Dedifferentiated amniotic fluid mesenchymal stem cell (primary cell): ENCODE measurements around the gene CUX1.
A peak's percentile ranks its signal among the peaks of the same experiment; 100 is the strongest.
"Not testable (repeated sequence)": the region's sequence is repeated elsewhere in the genome, so short reads cannot be mapped to it uniquely, and the experiment has no call there.

Experiments used
- DNase-seq: peaks from one replicate; pipeline ENCODE4 v3.0.0-alpha.2; 2016; ENCODE audit errors: extremely low spot score

Gene CUX1

DNA sequence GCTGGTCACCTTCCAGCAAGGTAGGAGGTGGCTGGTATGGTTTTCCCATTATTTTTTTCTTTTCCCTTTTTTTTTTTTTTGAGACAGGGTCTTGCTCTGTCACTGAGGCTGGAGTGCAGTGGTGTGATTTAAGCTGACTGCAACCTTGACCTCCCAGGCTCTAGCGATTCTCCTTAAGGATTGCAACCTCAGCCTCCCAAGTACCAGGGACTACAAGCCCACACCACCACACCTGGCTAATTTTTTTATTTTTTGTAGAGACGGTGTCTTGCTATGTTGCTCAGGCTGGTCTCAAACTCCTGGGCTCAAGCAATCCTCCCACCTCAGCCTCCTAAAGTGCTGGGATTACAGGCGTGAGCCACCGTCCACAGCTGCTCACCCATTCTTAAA lies 24.7 kb upstream of the CUX1 start:
- DNase-seq = not testable (repeated sequence)

DNA sequence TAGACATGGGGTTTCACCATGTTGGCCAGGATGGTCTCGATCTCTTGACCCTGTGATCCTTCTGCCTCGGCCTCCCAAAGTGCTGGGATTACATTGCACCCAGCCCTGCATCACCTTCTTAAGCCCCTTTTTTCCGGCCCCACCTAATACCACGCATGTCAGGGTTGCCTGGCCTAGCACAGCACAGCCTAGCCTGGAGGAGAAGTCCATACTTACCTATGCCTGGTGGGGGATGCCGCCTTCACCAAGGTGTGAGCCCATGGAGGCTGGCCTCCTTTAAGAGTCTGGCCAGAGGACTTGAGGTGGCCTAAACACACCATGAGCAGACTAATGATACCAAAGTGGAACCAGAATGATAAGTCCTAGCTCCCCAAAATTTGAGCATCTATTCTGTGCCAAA lies 22.0 kb upstream of the CUX1 start:
- no peak for DNase-seq

DNA sequence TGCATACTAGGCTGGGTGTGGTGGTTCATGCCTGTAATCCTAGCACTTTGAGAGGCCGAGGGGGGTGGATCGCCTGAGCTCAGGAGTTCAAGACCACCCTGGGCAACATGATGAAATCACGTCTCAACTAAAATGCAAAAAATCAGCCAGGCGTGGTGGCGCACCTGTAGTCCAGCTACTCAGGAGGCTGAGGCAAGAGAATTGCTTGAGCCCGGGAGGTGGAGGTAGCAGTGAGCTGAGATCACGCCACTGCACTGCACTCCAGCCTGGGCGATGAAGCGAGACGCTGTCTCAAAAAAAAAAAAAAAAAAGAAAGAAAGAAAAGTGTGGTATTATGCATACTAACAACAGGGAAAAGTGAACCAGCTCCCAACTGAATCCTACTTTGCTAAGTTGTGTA lies 19.3 kb upstream of the CUX1 start:
- not testable (repeated sequence) for DNase-seq

DNA sequence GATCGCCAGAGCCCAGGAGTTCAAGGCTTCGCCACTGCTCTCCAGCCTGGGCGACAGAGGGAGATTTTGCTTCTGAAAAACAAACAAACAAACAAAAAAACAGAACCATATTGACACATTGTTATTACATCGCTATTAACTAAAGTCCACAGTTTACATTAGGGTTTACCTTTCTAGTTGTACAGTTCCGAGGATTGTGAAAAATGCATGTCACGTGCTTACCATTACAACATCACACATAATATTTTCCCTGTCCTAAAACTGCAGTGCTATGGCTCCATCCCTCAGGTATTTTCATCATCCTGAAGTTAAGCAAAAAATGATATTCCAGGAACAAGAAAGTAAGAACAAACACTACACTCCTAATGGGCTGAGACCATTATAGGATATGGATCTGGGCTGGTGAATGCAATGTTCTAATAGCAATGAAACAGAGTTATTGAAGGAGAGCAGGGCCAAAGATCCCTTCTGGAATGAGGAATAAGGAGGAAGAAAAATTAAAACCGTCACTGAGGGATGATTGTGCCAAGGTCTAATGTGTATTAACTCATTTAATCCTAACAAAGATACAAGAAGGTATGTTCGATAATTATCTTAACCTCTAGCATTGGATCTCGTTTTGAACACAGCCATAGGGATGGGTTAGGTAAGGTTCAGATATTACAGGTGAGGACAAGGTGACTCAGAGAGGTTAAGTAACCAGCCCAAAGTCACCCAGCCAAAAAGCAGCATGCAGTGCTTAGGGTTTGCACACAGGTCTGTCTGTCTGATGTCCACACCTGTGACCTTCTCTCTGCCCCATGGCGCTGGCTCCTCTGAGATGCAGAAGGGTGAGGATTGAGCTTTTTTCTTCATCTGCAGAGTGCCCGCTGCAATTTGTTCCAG lies 14.0 kb upstream of the CUX1 start:
- DNase-seq = no peak

DNA sequence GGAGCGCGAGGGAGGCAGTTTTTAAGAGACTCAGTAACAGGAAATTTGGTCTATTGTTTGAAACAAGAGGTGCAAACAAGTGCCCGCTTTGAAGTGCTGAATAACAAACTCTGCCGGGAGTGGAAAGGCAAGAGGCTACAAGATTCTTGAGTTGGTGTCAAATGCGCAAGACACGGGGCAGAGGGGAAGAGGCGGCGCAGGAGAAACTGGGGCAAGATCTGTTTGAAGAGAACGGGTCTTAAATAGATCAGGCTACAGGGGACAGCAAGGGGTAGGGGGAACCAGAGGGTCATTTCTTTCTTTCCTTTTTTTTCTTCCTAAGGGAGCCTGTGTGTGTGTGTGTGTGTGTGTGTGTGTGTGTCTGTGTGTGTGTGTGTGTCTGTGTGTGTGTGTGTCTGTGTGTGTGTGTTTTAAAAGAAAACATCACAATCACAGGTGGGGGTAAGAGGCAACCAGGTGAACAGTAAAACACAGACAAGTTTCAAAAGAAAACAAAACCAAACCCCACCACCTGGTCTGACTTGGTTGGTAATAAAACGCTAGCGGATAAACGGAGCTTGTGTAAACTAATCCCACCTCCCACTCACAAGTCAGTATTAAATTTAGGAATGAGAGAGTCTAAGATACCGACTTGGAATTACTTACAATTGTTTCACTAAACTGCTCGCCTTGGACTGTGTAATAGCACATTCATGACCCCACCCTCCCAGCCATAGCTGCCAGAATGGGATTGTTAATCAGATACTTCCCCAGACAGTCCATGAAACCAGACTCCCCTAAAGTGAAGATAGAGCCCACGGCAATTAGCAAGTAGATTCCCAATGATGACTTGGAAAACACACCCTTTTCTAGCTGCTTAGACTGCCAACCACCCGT lies 13.1 kb upstream of the CUX1 start:
- no peak for DNase-seq

DNA sequence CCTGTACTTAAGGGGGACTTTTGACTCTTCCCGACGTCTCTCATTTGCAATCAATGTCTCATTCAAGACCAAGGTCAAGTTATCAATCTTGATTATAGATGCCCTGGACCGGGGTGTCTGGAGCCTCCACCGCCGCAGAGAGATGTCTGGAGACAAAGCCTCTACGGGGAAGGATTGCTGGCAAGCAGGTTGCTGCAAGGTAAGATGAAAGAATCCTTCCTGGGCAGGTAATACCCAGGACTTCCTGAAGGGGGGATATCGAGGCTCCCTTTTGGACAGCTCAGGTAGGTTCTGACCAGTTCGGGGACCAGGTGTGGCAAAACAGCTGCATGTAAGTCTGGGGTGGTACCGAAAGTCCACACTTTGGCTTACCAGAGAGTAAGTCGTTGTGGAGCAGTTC lies 12.5 kb upstream of the CUX1 start:
- DNase-seq = no peak

DNA sequence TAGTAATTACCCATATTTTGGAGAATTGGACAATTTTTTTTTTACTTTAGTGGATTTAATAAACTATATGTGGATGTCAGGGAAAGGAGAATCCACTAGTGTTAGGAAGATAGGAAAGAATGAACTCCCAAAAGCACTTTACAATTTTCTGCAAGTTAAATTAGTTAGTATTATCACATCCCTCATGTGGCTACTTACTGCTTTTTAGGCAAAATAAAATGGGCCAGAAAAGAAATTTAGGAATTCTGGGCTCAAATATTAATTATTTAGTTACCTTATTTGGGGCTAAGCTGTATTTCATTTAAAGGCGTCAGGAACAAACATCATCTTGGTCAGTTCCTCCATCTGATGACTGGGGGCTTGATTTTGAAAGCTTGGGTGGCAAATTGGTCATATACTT lies 4.8 kb upstream of the CUX1 start:
- DNase-seq = no peak

DNA sequence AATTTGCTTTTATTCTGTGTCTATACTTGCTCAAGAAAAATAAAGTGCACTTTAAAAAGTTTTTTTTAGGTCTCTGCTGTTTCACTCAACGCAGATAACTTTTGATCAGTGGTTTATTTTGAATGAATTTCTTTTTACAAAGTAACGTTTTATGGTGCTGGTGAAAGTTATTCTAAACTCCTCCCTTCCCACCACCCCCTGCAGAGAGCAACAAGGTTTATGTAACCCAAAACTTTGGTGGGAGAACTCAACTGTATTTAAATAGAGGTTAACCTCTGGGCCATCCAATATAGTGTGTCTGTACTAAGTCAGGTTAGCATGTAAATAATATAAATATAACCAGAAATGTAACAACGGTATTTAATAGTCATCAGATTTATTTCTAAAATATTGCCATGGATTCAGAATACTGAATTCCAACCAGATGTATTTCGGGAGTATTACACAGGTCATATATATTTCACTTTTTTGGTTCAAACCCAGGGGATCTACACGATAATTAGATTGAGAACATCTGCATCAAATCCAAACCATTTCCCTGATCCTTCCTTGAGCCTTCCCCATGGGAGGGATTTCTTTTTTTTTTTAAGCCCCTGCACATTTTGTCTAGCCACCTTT lies 3.9 kb upstream of the CUX1 start:
- DNase-seq = no peak

DNA sequence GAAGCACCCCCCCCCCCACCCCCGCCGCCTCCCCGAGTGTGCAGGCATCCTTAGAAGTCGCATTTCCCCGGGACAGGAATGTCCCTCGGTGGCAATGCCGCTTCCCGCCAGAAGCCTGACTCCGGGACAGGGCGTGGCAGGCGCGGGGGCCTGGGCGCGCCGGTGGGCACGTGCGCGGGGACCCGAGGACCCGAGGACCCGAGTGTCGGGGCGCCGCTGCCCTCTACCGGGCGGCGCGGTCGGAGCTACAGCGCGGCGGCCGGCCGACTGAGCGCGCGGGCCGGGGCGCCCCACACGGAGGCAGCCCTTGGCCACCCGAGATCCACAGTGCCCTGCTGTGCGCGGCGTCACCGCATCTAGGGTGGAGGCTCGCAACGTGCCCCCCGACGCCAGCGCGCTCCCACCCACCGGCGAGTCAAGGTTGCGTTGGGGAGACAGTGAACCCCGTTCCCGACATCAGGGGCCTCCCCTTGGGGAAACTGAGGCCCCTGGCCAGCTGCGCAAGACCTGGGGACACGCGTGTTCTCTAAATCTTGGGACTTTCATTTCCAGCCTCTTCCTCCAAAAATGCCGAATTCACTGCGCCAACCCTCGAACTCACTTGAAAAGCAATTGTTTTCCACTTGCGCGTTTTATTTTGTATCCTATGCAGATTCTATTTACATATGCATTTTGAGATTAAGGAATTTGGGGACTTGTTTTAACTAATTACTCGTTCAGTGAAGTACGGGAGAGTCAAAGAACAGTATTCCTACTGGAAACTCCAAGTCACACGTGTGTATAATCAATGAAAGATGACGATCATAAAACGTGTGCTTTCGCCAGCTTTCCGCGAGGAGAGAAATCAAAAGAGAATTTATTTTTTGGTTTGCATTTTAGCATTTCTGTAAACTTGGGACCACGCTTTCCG lies 3.1 kb upstream of the CUX1 start:
- peak; percentile 38 for DNase-seq

DNA sequence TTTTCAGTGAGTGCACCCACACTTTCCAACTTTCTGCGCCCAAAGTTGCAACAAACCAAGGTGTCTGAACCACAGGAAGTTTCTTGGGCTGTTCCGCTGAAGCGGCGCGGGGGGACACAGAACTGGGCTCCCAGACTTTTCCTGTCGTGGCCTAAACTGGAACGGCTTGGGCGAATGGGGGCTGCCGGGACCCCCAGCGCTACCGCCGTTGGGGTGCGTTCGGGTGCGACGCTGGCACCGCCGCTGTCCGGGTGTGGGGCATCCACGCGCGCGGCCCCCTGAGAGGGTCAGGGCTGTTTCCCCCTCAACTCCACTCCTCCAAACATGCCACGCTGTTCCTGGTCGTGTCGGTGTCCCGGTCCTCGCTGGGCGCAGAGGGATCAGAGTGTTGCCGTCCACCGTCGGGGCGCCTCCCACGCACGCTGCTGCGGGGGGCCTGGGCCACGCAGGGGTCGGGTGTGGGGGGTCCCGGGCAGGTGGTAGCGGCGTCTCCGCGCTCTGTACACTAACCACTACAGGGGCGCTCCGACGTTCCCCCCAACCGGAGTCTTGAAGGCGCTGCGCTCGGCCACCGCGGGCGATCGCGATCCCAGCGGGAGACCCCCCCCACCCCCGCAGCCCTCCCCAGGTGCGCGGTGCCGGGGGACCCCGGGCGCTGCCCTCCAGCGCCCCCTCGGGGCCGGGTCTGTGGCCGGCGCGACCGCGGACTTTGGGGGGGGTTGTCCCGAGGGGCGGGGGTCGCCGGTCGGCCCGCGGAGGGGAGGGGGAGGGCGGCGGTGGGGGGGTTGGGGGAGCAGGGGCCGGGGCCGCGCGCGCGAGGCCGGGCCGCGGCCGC lies 2.2 kb upstream of the CUX1 start:
- no peak for DNase-seq

DNA sequence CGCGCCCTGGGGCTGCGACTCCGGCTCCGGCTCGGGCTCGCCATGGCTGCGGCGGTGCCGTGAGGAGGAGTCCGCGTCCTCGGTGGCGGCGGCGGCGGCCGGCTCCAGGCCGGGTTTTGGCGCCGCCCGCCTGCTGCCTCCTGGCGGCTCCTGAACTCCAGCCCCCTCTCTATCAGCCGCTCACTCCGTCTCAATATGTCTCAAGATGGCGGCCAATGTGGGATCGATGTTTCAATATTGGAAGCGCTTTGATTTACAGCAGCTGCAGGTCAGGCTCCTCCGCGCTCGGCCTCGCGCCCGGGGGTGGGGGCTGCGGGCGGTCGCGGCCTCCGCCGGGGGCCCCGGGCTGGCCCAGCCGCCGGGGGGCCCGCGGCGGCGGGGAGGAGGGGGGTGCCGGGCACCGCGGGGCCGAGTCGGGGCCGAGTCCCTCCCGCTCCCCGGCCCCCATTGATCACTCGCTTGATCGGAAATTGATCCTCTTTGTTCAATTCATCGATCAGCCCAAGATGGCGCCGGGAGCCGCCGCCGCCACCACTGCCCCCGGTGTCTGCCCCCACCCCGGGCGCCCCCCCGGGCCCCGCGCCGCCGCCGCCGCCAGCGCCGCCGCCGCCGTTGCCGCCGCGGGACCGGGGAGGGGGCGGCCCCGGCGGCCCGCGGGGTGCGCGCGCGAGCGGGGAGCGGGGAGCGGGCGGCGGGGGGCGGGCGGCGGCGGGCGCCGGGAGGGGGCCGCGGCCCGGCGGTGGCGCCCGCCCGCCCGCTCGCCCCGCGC lies 1.4 kb upstream of the CUX1 start:
- peak; percentile 69 for DNase-seq

DNA sequence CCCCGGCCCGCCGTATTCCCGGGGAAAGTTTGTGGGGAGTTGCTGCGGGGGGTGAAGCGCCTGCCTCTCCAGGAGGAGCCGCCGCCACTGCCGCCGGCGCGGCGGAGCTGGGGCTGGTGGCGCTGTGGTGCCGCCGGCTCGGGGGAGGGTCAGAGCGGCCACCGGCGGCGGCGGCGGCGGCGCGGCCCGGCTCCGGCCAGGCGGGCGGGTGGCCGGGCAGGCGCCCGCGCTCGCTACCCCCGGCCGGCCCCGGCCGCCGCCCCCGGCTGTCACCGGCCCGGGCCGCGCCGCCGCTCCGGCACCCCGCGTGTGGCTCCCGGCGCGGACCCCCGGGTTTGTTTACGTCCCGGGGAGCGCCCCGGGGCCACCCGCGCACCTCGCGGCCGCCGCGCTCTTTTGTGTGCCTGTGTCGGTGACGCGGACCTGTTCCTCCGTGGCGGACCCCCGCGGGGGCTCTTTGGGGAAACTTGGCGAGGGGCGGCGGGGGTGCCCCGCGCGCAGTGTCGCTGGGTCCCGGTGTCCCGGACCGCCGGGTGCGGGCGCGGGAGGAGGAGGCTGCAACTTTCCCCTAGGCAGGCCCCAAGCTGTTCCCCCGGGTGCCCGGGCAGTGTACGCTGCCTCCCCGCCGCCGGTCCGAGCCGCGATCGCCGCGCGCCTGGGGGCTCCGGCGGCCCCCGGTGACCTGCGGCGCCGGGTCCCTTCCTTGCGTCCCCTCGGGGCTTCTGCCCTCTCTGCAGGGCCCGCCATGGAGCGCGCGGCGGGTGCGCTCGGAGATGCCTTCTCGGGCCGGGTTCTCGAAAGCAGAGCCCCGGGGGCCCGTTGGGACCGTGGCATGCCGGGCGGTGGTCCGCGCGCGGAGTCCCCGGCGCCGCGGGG lies 593 bp upstream of the CUX1 start:
- DNase-seq = no peak

DNA sequence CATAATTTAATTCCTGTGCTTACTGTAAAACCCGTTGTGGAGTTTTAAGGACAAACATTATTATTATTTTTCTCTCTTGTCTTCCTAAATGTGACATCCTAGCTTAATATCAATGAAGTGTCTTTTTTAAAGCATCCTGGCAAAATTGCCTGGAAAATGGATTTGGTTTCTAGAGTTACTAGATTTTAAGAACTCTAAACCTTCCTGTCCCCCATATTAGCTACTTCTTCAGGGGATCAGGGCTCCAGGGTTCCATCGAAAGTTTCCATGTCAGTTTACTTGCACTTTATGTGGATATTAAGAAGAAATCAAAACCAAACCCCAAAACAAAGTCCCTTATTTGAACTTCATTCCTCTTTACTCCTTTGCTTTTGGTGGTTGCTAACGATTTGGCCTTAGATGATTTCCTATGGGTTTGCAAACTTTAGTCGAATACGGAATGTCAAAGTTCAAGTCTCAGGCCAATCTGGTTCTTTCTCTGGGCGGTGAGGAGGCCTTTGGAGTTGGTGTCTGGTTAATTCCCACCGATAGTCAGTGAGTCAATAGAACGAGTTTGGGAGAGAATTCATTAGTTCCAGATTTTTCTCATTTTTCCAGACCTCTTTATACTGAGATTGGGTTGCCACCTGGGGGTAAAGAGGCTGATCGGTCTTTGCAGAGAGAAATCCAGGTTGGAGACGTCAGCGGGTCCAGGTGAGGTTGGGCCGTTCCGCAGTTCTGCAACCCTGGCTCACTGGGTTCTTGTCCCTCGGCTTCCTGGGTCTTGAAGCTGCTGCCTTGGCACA lies 1.1 kb downstream of the CUX1 start:
- no peak for DNase-seq

DNA sequence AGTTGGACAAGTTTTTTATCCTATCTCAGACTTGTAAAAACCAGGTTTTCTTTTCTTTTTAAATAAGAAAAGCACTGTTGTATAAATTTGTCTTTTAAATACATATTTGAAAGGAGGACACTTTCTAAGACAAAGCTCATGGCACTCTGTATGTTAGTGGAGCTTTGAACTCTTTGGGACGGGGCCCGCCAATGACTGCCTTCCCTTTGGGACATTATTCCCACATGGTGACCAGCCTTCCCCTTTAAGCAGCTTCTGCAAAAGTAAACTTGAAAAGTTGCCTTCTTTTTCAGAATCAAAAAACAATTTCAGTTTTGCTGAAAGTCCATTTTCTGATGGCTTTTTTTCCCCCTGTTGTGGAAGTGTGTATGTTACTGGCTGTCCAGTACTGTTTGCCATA lies 1.8 kb downstream of the CUX1 start:
- no peak for DNase-seq

DNA sequence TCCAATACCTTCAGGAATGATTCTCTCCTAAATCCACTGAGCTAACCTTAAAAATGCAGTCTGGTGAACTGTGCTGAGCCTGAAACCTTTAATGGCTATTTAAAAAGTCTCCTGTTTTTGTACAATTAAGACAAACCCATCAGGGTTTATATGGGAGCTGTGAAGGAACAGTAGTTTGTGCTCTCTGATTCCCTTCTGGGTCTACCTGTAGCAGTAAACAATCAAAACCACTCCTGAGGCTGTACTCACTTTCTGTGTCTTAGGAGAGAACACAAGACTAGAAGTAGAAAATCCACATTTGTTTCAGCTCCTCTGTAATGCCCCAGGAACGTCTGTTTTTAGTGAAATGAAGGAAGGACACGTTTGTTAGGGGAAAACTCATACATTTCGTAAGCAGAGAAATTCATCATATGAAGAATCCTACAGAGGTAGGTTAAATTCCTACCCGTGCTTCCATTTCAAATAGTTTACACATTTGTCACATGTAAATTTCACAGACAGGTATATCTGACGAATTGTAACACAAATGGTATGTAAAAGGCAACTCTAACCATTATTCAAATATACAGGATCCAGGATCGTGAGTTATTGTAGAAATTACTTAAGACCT lies 2.6 kb downstream of the CUX1 start:
- DNase-seq = no peak

DNA sequence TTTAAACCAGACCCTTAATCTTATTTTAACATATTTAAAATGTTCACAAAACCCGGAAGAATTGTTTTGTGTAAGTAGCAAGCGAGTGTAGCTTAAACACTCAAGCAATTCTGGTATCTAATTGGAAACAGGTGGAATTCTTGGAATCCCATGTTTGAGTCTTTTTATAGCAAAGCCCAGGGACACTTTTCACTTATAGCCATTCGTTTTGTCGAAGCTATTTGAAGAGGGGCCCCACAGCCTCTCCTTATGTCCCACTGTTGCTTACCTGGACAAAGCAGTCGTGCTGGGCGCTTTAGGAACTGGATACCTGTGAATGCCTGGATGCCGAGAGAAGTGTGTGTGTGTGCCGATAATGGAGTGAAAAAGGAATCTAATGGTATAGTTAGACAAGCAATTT lies 3.3 kb downstream of the CUX1 start:
- DNase-seq = no peak

DNA sequence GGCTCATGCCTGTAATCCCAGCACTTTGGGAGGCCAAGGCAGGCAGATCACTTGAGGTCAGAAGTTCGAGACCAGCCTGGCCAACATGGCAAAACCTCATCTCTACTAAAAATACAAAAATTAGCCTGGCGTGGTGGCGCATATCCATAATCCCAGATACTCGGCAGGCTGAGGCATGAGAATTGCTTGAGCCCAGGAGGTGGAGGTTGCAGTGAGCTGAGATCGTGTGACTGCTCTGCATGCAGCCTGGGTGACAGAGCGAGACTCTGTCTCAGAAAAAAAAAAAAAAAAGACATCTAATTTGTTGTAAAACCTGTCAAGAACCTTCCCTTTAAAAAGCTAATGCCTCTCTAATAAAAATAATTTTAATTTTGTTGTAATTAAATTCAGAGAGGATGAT lies 5.2 kb downstream of the CUX1 start:
- DNase-seq = not testable (repeated sequence)

DNA sequence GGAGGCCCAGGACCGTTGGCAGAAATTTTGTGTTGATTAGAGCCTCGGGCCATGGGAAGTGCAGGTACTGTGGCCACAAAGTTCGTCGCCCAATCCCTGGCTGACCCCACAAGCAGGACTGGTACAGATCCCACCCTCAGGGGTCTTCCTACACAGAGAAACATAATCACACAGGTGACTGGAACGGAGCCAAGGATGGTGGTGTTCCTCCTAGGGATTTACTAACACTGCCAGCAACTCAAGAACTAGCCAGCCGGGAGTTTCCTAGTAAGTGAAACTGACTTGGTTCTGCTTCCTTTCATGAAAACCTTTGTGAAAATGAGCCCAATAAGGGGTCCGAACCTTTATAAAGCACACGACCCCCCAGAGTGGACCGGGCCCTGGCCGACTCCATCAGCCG lies 5.7 kb downstream of the CUX1 start:
- DNase-seq = no peak
